GM19463 (cell line): Measurements from ENCODE around the gene BRDT.
"Not testable (repeated sequence)": the region's sequence is repeated elsewhere in the genome, so short reads cannot be mapped to it uniquely, and the experiment has no call there.

Source experiments
- ATAC-seq: cut with Tn5 transposase; IDR thresholded peaks from one replicate; pipeline ENCODE4 v1.9.1; 2021; ENCODE audit warnings: mild to moderate bottlenecking, moderate library complexity; ENCODE audit not compliant: unreplicated experiment

Gene BRDT

DNA sequence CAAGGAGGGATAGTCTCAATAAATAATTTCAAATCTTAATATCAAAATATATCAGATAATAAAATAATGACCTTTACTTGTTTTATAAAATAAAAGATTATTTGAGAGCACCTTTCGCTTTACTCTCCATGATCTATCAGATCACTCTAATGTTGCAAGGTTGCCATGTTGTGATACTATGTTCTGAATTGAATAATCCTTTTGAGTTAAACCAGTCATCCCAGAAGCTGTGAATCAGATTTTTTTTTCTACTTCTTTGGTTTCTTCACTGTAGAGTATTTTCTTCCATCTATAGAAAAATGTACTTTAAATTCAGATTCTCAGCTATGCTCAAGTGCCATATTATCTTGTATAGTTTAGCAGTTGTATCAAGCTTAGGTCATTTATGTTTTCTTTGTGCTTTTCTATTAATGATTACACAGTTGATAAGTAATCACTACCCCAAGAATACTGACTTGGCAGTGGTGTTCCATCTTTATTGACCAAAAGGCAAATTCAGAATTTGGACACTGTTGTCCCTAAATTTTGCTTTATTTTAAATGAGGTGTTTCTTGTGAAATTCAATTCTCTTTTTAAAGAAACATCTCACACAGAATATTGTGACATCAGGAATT lies 32.9 kb downstream of the BRDT start:
- no peak for ATAC-seq

- no peak for ATAC-seq
These were observed 44.1 kb downstream of the BRDT start for GRCh38 chr1:91993256-91993655.

DNA sequence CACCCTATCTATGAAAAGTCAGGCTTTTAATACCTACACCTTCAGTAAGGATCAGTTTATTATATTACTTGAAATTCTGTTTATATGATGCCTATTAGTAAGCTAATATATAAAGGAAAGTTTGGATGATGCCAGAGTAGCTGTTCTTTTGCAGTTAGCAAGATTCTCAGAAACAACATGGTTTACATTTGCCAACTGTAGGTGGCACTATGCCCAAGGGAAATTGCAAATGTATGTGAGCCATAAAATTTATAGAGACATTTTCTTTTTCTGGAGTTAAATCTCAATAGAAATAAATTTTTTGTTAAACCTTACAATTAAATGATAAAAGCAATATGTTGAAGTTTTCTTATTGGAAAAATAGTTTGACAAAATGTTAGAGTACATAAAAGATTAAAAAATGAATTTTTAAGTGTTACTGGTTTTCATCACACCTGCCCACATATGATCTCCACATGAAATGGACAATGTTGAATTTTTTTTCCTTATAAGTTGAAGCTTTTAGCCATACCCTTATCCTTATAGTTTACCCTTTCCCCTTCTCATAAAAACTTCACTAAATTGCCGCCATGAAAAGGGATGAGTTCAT lies 48.5 kb downstream of the BRDT start:
- ATAC-seq, result no peak

DNA sequence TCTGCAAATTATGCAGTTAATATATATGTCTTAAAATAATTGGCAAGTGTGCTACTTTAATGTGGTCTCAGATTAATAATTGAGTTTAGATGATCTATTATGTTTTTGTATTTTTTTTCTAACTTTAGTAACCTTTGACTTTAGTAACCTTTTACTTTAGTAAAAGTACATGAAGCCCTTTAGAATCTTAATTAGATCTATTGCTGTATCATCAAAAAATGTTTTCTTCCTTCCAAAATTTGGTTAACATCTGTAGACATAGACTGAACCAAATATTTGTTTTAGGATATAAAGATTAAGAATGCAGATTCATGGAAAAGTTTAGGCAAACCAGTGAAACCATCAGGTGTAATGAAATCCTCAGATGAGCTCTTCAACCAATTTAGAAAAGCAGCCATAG lies 54.9 kb downstream of the BRDT start:
- ATAC-seq, result no peak

DNA sequence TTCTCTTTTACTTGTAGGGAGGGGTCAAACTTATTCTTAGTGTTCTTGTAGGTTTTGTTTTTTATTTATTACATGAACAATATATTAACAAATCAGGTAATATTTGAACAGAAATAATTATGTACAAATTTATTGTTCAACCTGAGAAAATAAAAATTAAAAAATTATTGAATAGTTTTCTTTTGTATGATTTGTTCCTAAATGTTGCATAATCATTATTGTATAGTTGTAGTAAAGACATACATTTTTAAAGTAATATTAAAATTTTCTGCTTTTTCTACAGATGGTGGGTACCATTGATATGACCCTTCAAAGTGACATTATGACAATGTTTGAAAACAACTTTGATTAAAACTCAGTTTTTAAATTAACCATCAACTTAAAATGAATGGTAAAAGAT lies 64.7 kb downstream of the BRDT start:
- ATAC-seq, result no peak

- no peak for ATAC-seq
These were observed 67.6 kb downstream of the BRDT start for GRCh38 chr1:92016720-92017316.

DNA sequence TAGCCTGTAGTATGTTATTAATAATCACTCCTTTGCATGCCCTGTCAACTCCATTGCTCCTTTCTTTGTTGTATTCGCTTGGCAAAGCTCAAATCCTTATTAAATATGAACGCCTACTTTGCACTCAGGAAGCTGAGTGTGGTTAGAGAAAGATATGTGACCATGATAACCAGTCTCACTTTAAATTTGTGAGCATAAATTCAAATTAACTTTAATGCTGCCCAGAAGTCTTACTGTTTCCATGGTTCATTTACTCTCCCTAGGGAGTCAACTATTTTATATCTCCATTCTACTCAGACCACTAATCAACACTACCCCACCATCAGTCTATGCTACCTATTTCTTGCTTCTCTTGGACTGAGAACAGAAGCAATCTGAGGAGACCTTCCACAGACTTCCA lies 68.5 kb downstream of the BRDT start:
- no peak for ATAC-seq

DNA sequence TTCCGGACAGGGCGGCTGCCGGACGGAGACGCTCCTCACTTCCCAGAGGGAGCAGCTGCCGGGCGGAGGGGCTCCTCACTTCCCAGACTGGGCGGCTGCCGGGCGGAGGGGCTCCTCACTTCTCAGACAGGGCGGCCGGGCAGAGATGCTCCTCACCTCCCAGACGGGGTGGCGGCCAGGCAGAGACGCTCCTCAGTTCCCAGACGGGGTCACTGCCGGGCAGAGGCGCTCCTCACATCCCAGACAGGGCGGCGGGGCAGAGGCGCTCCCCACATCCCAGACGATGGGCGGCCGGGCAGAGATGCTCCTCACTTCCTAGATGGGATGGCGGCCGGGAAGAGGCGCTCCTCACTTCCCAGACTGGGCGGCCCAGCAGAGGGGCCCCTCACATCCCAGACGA lies 76.8 kb downstream of the BRDT start:
- not testable (repeated sequence) for ATAC-seq

DNA sequence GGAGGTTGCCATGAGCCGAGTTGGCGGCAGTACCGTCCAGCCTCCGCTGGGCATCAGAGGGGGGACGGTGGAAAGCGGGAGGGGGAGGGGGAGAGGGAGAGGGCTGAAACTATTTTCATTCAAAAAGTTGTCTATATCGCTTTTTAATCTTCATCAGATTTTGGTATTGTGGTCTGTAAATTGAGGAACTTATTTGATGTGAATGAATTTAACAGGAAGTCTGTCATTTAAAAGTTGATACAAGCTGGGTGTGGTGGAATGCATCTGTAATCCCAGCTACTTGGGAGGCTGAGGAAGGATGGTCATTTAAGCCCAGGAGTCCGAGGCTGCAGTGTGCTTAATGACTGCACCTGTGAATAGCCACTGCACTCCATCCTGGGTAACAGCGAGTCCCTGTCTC lies 77.6 kb downstream of the BRDT start:
- no peak for ATAC-seq

GRCh38 chr1:92029241-92029922 lies 80.2 kb downstream of the BRDT start:
- no peak for ATAC-seq

GRCh38 chr1:92030656-92031107 lies 81.5 kb downstream of the BRDT start:
- no peak for ATAC-seq

GRCh38 chr1:92031281-92032110 lies 82.3 kb downstream of the BRDT start:
- ATAC-seq, result no peak

GRCh38 chr1:92037400-92037799 lies 88.2 kb downstream of the BRDT start:
- ATAC-seq, result no peak

GRCh38 chr1:92038695-92039346 lies 89.6 kb downstream of the BRDT start:
- no peak for ATAC-seq

GRCh38 chr1:92040971-92041370 lies 91.8 kb downstream of the BRDT start:
- no peak for ATAC-seq

- ATAC-seq, result no peak
These were observed 94.4 kb downstream of the BRDT start for GRCh38 chr1:92043621-92044020.

DNA sequence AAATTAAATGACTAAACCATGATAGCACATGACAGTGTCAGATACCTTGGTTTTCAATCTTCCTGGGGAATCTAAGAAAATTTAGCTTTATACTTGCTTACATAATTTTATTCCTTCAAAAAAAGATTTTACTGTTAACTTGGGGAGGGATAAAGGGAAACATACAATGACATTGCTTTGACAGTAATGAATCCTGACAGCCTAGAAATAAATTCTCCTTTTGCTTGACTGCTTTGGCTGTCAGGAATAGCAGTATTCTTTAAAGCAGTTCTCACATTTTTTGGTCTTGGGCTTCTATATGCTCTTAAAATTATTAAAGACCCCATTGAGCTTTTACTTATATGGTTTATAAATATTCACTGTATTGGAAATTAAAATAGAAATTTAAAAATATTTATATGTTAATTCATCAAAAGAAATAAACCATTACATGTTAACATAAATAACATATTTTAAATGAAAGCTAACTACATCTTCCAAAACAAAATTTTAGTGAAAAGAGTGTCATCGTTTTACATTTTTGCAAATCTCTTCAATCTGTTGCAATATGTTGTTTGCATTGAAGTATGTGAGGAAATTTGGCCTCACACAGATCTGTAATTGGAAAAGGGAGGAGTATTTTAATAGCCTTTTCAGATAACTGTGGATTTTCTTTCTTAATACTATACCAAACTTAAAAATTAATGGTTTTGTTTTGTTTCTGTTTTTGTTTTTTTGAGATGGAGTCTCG lies 96.7 kb downstream of the BRDT start:
- no peak for ATAC-seq

DNA sequence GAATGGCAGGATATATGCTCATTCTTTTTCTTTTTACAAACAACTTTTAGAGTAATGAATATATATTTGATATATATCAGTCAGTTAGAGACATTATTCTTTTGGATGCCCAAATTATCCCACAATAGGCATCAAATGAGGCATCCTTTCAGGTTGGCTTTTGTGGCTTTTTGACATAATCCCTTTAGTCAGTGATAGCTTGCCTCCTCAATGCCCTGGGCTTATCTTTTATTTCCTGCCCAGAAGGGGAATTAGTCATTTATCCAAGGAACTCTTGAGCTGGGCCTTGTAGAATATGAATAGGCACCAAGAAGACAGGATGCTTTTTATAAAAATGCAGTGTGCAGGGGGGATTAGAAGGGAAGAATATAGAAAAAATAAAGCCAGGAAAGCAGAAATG lies 102.7 kb downstream of the BRDT start:
- ATAC-seq, result no peak
